ENCODE results near the gene ACAD11.

The ACAD11 gene

DNA sequence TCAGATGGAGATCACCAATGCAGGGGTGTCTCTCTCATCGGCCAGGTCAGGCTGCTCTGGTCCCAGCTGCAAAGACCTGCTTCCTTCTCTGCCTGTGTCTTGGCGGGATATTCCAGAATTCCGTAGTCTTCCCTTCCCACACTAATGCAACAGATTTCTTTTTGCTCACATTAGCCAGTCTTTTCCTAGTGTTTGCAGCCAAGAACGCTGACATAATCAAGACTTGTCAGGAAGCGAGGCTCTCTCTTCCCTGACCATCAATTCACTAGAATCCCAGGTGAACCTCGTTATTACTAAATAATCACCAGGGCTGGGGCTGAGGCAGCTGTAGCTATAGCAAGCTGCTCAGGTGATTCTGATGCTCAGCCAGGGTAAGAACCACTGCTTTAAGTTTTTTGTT is 105.8 kb downstream of the ACAD11 start:
- no peak for DNase-seq (ENCODE audit: low read depth in 3 of 3)

DNA sequence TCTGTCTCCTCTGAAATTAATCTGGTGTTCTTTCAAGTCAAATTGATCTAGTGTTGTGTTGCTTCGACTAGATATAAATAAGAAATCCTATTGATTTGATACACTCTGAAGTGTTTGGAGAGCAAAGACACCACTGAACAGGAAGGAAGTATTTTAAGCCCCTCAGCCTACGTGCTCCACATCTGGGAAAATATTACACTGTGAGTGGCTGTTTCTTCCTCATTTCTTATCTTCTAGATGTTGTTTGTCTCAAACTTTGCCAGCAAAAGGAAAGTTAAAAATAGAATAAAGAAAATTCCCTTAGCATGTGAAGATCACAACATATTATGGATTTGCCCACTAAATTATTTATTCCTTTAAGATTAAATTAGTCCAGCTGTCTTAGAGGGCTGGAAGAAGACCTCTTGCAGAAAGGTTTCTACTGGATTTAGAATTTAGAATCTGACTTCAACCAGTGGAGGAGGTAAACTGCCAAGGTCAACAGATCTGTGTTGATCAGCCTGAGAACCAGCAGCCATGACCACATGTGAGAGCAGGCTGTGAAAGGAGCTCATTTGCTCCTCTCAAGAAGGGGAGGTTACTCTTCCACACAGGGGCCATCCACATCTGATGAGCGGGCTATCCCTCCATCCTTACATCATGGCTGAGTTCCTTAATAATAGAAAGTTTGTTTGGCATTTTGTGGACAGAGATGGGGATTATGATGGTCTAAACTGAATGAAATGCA is 108.9 kb downstream of the ACAD11 start:
- no peak for DNase-seq (ENCODE audit: low read depth in 3 of 3)

DNA sequence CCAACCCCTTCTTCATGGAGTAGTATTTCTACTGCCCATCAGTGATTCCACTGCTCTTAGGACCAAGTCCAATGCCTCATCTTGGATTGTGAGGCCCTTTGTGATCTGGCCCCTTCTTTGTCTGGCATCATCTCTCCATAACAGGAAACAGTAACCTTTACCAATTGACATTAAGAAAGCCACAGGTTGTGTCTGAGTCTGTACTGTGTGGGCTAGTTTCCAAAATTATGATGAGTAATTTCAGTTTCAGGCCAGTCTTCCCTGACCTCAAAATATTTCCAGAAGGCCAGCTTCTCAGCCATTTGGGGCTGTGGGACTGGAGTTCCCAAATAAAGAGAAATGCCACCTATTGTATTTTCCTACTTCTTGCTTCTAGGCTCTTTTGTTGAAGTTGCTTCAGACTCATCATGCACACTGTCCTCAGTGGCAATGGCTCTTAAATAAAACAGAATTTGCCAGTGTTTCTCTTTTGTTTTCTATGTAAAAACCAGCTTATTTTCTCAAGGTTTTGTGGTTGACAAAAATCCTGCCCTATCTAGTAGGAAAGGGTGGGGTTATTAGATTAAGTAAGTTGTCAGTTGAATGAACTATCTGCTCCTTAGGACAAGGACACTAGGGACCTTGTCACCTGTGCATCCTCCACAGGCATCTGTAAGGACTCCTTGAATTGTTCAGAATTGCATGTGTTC is 109.6 kb downstream of the ACAD11 start:
- DNase-seq (ENCODE audit: low read depth in 3 of 3) = no peak

DNA sequence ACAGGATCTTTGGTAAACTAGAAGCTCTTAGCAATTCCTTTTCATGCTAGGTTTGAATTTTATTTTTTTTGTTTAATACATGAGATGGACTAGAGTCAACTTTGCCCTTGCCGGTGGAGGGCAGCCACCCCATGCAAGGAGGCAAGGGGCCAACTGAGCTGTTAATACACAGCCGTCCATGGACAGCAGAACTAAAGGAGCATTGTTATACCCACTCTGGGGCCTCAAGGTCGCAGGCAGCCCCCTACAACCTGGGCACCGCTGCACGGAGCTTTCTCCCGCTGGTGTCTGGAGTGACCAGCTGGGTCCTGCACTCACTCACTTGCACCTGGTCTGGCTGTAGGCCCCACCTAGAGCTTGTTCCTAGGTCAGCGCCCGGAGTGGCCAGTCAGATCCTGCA is 110.4 kb downstream of the ACAD11 start:
- DNase-seq (ENCODE audit: low read depth in 3 of 3) = no peak

DNA sequence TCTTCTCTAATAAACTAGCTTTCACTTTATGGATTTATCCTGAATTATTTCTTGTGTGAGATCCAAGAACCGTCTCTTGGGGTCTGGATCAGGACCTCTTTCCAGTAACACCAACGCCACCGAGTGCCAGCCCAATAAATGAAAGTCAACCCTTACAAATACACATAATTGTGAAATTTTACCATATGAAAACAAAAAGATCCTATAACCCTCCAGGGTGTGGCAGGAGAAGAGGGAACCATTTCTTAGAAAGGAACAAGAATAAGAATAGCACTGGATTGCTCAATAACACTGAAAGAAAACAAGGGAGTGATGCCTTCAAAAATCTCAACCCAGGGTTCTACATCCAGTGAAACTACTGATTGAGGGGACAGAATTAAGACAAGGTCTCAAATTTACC is 114.1 kb downstream of the ACAD11 start:
- DNase-seq (ENCODE audit: low read depth in 3 of 3) = no peak

DNA sequence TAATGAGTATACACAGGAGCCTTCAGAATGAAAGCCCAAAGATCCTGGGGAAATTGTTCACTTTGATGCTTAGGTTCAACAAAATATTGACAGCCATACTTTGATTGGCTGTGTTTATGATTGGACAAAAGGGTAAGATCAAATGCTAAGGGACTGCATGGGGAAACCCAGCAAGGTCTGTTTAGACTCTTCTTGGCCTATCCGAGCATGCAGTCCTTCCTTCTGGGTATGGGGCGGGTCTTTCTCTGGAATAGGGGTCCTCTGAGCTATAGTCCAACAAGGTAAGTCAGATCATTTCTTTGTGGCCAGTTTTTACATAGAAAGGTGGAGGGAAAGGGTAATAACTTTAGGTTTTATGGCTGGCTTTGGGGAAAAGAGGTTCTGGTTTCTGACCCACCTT is 115.5 kb downstream of the ACAD11 start:
- no peak for DNase-seq (ENCODE audit: low read depth in 3 of 3)

DNA sequence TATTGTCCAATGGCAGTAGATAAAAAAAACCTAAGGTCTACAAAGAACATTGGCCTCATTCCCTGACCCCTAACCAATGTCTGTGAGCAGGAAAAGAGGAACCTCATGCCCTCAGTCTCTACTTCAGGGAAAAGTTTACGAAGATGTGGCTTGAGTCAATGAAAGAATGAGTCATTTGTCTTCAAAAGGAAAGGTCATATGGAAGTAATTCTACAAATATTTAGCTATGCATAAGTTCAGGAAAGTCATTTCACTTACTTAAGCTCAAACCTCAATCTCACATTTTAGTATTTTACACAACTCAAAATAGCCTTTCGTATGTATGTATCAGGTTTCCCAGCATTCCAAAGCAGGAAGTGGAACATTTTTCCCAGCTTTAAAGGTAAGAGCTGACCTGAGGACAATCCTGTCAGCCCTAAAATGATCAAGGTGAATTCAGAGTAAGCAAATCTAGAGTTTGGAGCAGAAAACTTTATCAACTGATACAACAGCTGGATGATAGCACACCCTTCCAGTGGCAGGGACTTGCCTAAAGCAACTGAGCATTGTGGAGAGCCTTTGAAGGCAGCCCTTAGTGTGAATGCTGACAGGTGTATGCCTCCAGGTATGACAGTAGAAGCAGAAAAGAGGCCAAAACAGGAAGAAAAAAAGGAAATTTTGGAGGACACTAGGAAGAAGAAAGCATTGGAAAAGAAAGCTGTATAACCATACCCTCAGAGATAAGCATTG is 116.4 kb downstream of the ACAD11 start:
- DNase-seq (ENCODE audit: low read depth in 3 of 3) = no peak

DNA sequence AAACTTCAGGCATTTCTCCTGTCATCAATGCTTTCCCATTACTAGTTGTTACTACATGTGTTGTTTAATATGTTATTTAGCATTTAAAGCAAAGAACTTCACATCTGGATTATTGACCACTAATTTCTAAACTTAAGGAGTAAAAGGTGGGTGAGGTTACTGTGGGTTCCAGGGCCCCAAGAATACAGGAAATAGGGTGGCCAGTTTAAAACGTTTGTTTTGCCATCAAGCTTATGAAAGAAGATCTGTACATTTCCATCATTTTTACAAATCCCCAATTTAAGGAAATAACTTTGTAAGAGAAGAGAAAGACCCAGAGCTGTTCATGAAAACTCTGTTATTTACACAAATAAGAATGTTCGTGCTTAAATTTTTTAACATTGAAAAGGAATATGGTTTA is 117.0 kb downstream of the ACAD11 start:
- DNase-seq (ENCODE audit: low read depth in 3 of 3) = no peak

DNA sequence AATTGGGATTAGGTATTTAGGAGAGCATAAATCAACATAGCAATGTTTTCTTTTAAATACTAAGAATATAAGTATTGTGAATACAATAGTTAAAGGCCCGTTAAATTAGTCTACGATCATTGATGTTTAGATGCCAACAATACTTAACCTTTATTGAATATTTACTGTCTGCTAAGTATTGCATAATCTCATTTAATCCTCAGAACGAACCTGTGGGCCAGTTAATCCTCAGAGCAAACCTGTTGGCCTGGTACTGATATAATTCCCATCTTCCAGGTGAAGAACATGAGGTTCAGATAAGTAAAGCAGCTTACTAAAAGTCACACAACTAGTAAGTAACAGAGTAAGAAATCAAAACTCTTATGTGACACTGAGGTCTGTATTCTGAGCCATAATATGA is 119.9 kb downstream of the ACAD11 start:
- no peak for DNase-seq (ENCODE audit: low read depth in 3 of 3)

DNA sequence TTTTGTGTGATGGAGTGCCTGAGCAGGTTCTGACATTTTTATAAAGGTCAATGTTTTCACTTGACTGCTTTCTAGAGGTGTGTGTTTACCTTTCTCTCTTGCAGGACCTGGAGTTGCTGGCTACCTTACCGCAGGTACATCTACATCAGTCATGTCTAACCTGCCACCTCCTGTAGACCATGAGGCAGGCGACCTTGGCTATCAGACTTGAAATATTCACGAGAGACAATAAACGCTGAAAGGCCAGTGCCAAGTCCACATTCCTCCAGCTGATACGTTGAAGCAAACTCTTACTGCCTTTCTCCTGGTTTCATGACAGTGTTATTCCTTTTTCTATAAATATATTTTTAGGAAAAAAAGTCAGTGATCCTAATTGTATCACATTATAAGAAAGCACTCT is 121.5 kb downstream of the ACAD11 start:
- no peak for DNase-seq (ENCODE audit: low read depth in 3 of 3)

DNA sequence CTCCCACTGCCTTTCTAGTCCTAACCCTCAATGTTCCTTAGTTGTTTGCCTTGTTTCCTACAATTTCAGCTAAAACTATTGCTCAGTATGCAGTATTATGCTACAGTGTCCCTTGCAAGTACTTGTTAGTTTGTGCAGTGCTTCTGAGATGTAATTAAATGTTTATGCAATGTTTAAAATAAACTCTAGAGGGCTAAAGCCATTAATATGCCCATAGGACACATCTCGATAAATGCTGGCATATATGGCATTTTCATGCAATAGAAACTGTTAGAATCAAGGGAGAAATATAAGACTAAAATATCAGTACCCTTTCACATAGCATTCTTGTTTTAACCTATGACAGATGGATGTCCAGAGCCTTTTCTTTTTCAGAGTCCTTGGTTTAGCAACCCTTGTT is 122.3 kb downstream of the ACAD11 start:
- DNase-seq (ENCODE audit: low read depth in 3 of 3) = no peak

DNA sequence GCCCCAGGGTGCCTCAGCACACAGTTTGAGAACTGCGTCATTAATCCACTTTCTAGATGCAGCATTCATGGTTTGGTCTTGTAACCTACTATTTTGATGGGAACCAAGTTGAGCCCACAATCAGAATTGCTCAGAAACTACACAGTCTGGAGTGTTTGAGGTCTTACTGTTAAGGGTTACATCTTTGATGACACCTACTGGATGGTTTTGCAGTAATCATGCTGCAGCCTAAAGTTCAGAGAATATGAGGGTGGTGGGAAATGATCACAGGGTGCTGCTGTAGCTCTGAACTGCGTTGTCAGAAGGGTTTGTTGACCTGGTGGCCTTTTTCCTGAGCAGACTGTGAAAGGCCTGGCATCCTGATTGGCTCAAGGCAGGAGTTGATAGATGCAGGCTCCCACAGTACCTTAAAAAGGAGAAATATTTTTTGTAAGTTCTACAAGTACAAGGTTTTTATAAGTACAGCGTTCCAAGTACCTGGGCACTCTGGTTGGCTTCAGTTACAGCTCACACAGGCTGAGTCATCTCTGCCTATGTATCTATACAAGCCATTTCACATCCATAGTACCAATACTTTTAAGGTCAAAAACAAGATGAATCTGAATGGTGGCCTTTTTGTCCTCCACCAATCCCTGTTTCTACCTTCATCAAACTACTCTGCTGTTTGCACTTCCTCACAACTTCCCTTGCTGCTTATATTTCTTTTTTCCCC is 123.0 kb downstream of the ACAD11 start:
- no peak for DNase-seq (ENCODE audit: low read depth in 3 of 3)

DNA sequence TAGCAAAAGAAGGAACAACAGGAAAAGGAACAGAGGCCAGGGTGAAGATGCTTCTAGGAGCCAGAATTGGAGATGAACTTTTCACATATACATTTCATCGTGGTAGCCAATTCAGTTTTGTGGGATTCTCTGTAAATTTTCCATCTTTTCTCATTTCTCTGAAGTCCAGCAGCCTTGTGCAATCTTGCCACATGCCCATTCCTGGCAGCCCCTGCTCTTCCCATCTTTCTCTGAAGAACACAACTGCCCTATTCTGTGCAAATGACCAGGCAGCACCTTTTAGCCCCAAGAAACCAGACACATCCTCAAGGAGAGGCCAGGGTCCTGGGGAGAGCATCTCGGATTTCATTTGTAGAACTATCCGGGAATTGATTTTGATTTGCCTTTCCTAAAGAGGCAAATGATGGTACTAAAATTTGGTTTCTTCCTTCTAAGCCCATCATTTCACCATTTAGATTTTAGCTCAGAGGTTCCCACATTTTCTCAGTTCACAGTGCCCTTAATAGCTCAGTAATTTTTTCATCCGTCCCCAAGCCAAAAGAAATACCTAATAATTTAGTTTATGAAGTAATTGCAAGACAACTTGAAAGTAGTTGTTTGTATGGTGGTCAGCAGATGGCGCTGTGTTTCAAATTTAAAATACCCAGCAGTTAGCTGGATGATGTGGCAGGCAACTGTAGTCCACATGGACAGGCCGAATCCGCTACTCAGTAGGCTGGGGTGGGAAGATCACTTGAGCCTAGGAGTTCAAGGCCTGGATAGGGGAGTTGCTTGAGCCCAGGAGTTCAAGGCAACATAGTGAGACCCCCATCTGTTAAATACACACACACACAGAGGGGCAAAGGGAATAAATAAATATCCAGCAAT is 123.8 kb downstream of the ACAD11 start:
- peak; percentile 20 to 33 (median 31) for DNase-seq (ENCODE audit: low read depth in 3 of 3)

DNA sequence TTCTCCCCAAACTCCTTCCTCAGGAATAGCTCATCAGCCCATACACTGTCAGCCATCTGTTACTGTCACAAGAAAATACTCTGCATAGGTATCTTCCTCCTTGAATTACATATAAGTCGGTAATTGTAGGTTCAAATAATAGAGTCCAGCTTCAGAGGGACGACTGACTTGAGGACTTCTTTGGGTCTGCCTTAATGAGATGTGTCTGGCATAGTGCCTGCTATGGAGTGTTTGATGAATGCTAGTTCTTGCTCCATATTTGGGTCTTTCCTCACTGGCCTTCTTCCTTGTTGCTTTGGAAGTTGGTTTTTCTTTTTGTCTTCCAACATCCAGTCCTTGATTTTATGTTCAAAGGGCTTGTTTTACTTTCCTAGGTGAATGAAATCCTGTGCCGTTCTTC is 129.0 kb downstream of the ACAD11 start:
- no peak for DNase-seq (ENCODE audit: low read depth in 3 of 3)

DNA sequence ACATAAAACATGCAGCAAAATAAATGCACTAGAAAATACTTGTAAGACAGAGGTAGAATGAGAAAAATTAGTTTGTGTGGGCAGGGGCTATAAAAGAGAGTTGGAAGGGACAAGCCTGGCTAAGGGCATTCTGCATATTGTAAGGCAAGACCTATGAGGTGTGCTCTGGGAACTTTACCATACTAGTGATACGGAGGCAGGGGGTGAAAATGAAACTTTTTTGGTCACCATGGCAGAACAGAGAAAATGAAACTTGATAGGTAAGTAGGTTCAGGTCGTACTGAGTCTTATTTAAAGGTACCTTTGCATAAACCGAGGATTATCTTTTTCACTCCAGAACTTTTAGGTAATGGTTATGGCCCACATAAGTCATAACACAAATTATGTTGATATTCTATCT is 137.3 kb downstream of the ACAD11 start:
- no peak for DNase-seq (ENCODE audit: low read depth in 3 of 3)

DNA sequence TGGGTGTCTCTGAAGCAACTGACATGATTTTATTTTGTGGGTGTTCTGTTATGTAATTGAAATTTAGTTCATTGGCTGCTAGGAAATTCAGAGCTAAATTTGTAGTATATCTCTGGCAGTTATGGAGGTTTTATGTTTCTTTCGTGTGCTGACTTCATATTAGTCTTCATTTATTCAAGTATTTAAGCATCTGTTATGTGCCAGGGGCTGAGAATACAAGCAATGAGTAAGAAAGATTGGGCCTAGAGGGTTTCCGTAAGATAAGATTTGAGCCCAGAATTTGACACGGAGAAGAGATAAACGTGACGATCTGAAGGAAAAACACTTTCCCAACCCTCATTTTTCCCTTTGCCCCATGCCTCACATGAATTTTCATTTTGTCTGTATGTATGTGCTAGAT is 137.7 kb downstream of the ACAD11 start:
- no peak for DNase-seq (ENCODE audit: low read depth in 3 of 3)

DNA sequence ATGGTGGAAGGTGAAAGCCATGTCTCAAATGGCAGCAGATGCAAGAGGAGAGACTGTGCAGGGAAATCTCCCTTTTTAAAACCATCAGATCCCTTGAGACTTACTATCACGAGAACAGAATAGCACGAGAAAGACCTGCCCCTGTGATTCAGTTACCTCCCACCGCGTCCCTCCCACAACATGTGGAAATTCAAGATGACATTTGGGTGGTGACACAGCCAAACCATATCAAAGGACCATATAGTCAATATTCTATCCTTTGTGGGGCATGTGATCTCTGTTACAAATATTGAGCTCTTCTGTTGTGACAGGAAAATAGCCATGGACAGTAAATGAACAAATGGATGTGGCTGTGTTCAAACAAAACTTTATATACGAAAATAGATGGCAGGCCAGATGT is 139.7 kb downstream of the ACAD11 start:
- no peak for DNase-seq (ENCODE audit: low read depth in 3 of 3)

DNA sequence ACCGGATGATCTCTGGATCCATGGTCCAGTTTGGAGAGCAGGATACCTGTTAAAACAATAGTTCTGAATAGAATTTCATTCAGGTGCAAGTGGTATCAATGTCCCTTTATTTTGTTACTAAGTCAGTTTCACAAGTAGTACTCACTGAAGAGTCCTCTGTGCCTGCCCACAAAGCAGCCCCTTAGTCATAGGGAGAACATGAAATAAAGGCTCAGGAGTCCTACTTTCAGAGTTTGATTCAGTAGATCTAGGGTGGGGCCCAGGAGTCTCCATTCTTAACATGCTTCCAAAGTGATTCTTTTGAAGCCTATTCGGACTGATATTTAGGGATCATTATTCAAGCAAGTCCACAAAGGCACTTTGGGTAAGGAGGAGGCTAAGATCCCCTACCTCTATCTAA is 142.3 kb downstream of the ACAD11 start:
- DNase-seq (ENCODE audit: low read depth in 3 of 3) = no peak

DNA sequence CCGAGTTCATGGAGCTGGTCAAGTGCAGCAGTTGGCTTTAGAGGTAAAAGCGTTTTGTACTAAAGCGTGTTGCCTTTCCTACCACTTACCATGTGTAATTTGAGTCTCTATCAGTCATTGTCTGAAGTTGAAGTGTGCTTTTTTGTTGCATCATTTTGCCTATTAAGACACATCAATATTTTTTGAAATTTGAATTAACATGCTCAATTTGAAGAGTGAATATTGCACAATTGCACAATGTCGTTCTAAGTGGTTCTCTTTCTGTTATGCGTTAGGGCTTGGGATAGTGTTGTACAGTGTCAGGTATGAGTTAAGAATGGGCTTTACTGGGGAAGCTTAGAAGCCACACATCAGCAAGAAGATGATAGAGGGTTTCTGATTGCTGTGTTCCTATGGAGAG is 146.6 kb downstream of the ACAD11 start:
- DNase-seq (ENCODE audit: low read depth in 3 of 3) = no peak

DNA sequence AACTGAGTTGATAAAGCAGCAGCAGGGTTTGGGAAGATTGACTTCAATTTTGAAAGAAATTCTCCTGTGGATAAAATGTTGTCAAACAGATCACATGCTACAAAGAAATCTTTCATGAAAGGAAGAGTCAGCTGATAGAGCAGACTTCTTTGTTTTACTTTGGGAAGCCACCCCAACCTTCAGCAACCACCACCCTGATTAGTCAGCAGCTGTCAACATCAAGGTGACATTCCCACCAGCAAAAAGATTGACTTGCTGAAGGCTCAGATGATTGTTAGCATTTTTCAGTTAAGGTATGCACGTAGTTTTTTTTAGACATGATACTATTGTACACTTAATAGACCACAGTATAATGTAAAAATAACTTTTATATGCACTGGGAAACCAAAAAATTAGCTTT is 150.1 kb downstream of the ACAD11 start:
- DNase-seq (ENCODE audit: low read depth in 3 of 3) = no peak

DNA sequence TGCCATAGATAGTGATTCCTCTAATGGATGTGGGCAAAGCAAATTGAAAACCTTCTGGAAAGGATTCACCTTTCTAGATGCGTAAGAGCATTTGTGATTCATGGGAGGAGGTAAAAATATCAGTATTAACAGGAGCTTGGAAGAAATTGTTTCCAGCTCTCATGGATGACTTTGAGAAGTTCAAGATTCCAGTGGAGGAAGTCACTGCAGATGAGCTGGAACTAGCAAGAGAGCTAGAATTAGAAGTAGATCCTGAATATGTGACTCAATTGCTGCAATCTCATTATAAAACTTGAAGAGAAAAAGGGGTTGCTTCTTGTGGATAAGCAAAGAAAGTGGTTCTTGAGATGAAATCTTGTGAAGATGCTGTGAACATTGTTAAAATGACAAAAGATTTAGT is 150.5 kb downstream of the ACAD11 start:
- DNase-seq (ENCODE audit: low read depth in 3 of 3) = no peak

Measured in stimulated activated CD4-positive, alpha-beta T cell treated with anti-CD3 and anti-CD28 coated beads, TNF-alpha, amount 100 ng/mL, for 24 hours (primary cell).